Renal cortical epithelial cell (primary cell): ENCODE measurements around the gene ENO3. TPM values are rescaled to one million over a fixed set of nuclear protein-coding genes. Genes with fewer than 3 reads are reported as not detected.

ENCODE experiments used
- DNase-seq: peaks from one replicate; pipeline ENCODE4 v3.0.0-alpha.2; 2011; ENCODE audit warnings: low read depth
- total RNA-seq: library from RNA; depleted of rRNA; stranded (reverse); fragments of >200 nt; gene quantifications from 2 replicates; pipeline ENCODE4 v1.2.3, GENCODE V29; 2014

Gene ENO3
- total RNA-seq, 1 donor from 2014 or later = 5.3 TPM

DNA sequence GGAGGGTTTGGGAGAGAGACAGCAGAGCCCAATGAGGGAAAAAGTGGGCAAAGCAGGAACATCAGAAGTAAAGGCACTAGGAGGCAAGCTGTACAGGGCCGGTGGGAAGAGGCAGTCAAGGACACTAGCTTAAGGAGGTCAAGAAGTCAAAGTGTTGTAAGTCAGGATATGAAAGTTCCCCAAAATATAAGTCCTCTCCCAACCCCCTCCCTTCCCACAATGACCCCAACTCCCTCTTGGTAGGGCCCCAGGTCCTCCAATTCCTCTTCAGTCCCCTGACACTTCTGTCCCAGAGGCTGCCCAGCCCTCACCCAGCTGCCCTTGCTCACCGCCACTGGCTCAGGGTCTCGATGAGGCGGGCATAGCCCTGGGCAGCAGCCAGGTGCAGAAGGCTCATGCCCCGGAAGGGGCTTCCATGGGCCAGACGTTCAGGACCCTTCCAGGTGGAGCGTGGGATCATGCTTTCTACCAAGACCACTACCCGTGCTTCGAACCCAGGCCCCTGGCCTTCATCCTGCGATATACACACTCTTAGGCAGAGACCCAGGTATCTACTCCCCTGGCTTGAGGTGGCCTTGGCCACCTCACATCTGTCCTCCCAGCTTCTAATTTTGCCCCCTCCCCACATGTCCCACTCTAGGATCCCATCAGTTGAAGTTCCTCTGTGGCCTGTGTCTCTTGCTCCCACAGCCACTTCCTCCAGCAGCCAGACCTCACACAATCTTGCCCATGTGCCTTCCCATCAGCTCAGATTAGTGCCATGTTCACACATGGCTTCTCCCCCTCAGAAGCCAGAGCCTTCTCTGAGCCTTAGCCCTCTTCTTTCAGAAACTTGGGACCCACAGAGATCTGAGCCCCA, 22.6 kb downstream of the ENO3 start:
- no peak for DNase-seq

DNA sequence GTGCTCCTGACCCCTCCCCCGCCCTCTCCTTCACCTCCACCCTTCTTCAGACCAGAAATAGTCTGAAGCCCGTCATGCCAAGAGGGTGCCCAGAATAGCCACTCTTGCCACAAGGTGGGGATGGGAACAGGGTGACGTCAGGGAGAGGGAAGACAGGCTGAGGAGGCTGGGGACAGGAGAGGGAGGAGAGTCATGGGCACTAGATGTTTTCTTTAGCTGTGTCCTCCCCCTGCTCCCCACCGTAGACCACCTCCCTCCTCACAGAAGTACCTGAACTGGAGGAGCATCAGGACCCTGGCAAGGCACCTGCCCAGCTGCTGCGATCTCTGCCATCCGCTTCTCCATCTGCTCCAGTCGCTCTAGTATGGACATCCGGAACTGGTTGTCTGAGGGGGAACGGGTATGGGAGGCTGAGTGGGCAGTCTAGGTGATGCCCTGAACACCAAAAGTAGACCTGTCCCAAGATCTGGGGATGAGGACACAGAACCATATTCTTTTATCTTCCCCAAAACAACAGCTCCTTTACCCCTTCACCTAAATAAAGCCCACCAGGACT, 23.3 kb downstream of the ENO3 start:
- no peak for DNase-seq

DNA sequence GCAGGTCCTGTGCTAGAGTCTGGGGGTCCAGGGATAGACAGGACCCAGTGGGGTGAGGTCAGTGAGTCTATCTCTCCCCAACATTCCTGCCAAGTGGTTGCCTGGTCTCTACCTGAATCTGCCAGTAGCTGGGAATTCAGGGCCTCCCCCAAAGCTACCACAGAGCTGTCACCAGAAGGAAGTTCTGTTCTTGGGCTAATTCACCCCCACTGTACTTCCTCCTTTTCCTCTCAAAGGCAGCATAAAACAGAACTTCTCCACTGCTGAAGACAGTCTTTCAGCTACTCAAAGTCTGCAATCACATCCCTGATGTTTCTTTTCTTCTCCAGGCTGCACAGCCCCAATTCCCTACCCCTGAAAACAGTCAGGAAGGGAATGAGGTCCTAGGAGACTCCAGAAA, 27.8 kb downstream of the ENO3 start:
- no peak for DNase-seq

DNA sequence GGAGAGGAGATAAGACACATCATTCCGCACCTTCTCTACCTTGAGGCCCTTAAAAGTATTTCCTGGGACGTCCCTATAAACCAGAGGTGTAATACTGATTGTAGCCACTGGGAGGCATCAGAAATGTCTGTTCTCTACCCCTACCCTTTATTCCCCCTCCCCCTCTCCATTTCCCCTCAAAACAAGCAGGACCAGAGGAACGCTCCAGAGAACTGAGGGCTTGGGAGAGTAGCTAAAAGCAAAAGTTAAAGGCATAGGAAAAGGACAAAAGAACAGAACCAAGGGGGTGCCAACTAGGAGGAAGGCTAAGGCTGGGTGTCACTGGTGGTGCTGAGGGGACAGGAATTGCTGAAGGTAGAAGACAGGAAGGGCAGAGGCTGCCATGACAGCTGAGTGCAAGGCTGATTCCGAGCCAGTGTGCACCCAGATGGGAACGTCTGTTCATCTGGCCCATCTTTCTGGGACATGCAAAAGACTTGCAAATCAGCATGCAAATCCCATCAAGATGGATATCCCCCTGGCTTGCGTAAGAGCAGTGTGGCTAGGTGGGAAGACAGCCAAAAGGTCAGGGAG, 29.8 kb downstream of the ENO3 start:
- DNase-seq = peak; percentile 45

DNA sequence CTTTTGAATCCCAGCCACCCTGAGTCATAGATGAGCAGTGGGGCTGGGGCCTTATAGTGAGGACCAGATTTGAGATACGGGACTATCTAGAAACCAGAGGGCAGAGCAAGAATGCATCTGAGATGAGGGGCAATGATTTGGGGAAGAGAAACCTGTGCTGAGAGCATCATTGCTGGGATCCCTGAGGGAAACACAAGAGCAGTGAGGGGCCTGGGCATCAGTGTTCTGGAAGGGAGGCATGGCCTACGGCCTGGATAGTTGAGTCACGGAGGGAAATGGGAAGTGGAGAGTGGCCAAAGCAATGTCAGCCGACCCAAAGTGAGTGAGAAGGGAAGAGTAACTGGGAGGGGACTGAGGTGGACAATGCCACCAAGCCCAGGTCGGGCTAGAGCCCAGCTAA, 31.4 kb downstream of the ENO3 start:
- no peak for DNase-seq

DNA sequence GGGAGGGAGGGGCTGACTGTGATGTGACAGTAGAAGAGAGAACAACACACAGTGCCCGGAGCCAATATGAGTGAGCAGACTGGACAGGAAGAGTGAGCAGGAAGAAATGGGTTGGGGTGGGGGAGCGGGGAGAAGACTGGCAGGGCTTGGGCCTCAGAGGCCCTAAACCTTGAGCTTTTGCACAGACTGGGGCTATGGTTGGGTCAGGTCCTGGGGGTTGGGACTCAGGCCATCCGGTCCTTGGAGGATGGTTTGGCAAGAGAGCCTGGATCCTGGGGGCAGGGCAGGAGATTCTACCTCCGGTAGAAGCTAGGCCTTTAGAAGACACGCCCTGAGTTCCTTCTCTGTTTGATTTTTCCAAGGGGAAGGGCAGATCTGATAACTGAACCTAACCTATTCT, 35.5 kb downstream of the ENO3 start:
- no peak for DNase-seq

DNA sequence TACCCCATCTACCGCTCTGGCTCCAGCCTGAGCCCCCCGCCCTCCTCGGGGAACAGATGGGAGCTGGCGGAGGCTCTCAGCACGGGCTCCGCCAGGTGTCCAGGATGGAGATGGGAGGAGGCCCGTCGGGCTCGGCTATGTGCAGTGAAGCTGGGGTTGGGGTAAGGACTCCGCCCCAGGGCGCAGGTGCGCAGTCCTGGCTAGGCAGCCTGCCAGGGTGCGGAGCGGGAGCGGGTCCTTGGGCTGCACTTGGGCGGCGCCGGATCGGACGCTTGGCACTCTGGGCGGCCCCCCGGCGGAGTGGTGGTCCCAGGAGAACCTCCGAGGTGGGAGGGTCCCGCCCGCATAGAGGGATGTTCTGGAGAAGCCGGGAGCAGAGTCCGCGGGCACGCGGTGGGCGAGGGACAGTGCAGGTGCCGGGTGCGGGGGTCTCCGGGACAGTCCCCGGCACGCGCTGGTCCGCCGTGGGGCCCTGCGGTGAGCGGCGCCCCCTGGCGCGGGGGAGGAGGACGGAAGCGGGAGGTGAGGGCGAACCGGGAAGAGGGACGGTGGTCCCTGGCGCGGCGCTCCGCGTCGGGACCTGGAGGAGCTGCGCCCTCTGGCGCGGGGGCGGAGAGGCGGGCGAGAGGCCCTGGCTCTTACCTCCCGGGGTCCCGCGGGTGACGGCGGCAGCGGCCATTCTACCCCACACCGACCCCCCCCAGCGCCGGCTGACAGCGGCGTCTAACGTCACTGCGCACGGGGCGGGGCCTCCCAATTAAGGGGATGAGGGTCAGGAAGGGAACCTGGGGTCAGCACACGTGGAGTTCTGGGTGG, 36.2 kb downstream of the ENO3 start, which contains the start of gene CAMTA2:
Gene CAMTA2, minus strand, starts transcription at position 725 of the 816 bp plus-strand sequence. CDS start 1,453 bp downstream, outside the sequence.
- peak; percentile 36 for DNase-seq

DNA sequence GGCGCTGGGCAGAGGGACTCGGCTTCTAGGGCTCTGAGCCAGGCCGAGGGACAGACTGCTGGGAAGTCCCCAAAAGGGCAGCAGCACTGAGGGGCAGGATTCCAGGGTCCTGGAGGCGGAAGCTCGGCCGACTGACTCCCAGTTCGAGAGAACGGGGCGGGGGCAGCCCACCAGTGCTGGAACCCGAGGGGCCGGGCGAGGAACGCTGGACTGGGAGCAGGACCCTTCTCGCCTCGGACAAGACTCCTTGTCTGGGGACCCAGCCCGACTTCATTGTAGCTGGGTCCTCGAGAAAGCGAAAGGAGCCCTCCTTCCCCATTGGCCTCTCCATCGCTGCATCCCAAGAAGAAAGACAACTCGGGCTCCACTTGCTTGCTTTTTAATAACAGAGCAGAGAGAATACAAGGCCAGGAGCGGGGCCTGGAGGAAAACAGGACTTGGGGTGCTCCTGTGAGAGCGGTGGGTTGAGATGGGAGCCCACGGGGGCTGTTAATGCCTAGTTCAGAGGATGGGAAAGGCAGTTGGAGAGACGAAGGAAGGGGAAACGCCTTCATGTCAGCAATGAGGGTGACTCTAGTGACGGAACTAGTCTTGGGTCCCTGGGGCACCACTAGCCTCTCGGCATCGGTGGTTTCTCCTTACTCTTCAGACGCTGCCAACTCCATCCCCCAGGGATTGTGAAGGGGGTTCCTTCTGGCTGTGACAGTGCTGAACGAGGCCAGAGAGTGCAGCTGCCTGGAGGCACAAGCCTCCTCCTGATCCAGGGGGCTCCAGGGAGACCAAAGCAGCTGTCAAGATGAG, 37.0 kb downstream of the ENO3 start:
- no peak for DNase-seq

DNA sequence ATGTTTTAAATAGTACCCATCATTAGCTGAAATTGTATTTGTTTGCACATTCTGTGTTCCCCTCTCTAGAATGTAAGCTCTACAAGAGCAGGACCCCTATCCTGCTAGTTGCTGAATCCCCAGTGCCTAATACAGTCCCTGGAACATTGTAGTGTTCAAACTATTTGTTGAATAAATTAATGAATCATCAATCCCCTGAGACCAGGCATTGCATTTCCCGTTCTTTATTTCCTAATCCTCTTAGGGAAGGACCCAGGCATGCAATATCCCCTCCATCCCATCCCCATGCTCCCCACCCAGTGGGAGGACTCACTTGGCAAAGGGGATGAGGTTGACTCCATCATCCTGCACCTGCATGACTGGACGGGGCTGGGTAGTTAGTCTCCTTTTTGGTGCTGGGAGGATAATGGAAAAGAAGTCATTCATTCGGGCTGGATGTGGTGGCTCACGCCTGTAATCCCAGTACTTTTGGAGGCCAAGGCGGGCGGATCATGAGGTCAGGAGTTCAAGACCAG, 43.2 kb downstream of the ENO3 start:
- DNase-seq = no peak

DNA sequence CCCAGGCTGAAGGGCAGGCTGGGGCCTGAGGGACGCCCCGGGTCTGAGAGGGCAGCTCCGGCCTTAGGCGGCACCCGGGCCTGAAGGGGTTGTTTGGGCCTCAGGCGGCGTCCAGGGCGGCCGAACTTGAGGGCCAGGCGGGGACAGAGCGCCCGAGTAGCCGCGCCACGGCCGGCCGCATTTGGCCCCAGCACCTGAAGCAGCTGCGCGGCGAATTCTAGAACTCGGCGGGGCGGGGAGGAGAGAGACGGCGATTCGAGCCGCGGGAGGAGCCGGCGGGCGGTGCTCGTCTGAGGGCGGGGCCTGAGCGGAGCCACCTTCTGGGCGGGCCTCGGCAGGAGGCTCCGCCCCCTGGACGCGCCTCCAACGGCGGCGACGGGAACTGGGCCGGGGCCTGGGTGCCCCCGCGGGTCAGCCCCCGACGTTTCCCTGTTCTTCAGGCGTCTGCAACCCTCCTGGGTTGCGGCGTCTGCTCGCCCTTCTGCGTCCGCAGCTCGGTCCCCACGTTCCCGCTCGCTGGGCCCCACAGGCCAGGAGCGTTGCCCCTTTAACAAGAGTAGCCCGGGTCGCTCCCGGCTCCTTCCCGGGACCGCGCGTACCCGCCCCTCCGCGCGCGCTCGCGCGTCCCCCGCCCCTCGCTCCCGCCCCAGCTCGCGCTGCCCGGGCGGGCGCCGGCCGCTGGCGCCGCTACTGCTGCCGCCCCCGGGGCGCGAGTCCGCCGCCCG, 46.5 kb downstream of the ENO3 start, which contains the start of the genes INCA1 and KIF1C:
Gene INCA1, minus strand, starts transcription at position 221 of the 725 bp plus-strand sequence. CDS start 3,085 bp downstream, outside the sequence.
Gene KIF1C, plus strand, starts transcription at position 649 of the 725 bp plus-strand sequence. CDS start 2,297 bp downstream, outside the sequence.
- peak; percentile 62 for DNase-seq

DNA sequence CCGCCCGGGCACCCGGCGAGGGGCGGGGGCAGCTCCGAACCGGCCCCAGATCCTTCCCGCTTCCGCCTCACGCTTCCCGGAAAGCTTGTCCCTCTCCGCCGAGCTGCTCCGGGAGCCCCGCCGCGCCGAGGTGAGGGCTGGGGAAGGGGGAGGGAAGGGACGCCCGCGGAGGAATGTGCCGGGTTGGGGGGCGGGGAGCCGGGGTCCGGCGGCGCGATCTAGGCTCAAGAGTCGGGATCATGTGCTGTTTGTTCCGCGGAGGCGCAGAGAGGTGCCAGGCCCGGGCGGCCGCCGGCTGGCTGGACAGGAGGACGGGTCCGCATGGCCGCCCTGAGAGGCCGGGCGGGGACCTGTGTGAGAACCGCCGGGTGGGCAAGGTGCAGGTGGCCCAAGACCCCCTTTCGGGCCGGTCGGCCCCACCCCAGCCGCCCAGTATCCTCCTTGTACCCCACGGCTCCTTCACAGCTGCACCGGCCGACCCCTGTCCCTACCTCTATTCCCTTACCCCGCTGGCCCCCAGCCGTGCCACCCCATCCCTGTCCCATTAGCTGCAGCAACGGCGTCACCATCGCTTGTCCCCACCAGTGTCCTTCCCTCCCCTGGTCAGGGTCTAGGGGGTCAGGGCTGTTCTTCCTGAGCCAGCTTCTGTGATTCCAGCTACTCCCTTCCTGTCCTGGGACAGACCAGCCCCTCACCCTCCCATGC, 47.3 kb downstream of the ENO3 start:
- DNase-seq = no peak

DNA sequence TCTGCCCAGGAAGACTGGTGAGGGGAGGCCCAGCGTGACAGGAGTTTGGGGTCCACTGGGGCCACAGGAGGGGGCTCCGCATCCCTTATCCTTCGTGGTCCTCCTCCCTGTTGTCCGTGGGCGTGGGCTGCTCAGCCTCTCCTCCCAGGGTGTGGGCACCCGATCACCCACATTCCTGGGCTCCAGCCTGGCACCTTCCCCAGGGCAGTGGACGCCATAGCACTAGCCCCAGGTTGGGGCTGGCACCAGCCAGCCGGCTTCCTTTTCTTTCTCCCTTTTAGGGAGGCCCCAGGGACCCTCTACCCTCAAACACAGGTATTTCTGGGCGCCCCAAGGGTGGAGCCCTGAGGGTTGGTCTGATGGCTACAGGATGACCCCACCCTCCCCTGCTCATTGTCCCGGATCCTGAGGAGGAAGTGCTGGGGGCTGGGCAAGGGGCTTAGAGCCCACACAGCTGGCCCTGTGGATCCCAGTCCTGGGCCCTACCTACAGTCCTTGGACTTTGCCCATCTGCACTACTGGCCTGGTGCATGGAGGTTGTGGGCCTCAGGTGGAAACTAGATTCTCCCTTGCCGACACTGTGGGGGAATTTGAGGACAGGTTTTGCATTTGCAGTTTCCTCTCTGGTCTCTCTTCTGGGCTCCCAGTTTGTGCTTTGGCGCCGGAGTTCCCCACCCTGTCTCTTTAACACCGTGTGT, 48.0 kb downstream of the ENO3 start:
- no peak for DNase-seq

DNA sequence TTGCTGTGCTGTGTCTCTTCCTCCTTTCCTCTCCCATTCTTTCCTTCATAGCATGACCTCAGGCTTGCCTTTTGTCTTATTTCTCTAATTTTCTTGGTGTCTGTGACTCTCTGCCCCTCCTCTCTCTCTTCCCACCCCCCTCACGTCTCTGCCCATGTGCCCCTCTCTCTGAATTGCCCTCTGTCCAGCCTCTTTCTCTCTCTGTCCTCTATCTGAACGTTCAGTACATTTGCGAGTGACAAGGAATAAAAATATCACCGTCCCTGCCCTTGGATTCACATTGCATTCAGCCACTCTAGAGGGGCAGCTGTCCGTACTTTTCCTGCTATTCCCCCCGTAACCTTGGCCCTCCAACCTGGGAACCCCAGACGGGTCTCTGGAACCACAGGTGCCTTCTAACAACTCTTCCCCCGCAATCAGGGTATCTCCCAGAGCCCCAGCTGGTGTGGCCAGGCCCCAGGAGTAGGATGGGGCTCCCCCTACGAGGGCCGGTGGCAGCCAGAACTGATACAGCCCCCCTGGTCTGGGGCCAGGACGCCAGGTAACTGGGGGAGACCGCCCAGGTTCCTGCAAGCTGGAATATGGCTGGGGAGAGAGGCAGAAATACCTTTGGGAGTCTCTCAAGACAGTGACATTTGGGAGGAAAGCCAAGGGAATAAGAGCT, 48.6 kb downstream of the ENO3 start:
- no peak for DNase-seq

DNA sequence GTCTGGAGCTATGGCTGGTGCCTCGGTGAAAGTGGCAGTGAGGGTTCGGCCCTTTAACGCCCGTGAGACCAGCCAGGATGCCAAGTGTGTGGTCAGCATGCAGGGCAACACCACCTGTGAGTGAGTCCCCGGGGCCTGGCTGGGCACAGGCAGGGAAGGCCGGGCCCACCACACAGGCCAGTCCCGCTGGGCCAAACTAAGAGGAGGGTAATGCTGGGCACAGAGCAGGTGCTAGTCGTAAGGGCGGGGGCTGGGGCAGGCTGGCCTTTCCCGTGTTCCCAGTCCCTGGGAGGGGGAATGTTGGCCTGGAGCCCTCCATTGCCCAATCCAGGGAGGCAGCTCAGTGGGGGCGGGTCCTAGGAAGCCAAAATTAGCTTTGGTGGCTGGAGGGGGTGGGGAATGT, 49.3 kb downstream of the ENO3 start:
- DNase-seq = no peak

DNA sequence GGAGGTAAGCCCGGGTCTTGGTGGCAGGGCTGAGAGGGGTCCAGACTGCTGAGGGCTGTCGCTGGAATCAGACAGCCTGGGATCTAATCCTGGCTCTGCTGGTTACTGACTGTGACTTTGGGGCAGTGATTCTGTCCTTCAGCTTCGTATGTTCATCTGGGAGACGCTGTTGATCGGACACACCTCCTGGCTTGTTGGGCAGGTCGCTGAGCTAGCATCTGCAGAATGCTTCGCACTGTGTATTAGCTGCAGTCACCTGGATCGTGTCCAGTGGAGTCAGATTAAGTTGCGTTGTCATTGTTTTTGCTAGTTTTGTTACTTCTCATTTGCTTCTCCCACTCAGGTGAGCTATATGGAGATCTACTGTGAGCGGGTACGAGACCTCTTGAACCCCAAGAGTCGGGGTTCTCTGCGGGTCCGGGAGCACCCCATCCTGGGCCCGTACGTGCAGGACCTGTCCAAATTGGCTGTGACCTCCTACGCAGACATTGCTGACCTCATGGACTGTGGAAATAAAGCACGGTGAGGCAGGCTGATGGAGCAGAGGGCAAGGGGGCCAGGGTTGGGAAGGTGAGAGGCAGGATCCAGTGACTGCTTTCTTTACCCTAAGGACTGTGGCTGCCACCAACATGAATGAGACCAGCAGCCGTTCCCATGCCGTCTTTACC, 51.3 kb downstream of the ENO3 start:
- DNase-seq = no peak

DNA sequence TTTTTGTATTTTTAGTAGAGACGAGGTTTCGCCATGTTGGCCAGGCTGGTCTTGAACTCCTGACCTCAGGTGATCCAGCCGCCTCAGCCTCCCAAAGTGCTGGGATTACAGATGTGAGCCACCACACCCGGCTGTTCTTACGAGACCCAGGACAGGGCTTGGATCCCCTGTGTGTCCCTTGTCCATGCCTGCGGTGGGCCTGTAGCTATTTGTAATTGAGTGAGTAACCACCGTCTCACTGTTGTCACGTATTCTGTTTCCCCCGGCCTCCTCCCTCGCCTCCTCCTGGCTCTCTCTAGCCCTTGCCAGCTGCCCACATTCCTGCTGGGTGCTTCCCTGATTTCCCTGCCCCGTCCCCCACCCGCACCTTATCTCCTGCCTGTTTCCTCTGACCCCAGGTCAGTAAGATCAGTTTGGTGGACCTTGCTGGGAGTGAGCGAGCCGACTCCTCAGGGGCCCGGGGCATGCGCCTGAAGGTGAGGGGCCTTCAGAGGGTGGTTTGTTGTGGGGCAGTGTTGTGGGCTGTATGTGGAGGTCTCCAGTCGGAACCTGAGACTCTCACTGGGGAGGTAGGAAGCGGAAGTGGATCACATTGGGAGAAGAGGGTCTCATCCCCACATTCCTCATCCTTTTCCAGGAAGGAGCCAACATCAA, 52.4 kb downstream of the ENO3 start:
- no peak for DNase-seq
